HepG2 (cell line): Measurements from ENCODE around the gene APRT. TPM values are rescaled to one million over a fixed set of nuclear protein-coding genes. Genes with fewer than 3 reads are reported as not detected.

ENCODE experiments used
- CEBPB ChIP-seq: IDR thresholded peaks from 2 replicates; pipeline ENCODE4 v1.6.1; 2011; ENCODE audit warnings: low read depth, low read length, improper control_type of control experiment, borderline replicate concordance
- CEBPG ChIP-seq: IDR thresholded peaks from 2 replicates; pipeline ENCODE4 v1.6.1; 2016
- EED ChIP-seq: sonication (generic); formaldehyde crosslinking; IDR thresholded peaks from 2 replicates; pipeline ENCODE4 v1.5.0; 2020; ENCODE audit warnings: mild to moderate bottlenecking, missing genetic modification reagents
- FOSL2 ChIP-seq: sonication (generic); formaldehyde crosslinking; IDR thresholded peaks from 2 replicates; pipeline ENCODE4 v1.4.0; 2020; ENCODE audit warnings: missing genetic modification reagents
- GLI4 ChIP-seq: sonication (generic); formaldehyde crosslinking; IDR thresholded peaks from 2 replicates; pipeline ENCODE4 v1.5.1; 2020; ENCODE audit warnings: missing genetic modification reagents, mild to moderate bottlenecking, moderate library complexity, borderline replicate concordance
- HHEX ChIP-seq: IDR thresholded peaks from 2 replicates; pipeline ENCODE4 v1.6.1; 2016; ENCODE audit warnings: control low read depth
- HNRNPK ChIP-seq: fragments of 200-400 bp; formaldehyde crosslinking; IDR thresholded peaks from 2 replicates; pipeline ENCODE4 v1.6.1; 2018; ENCODE audit warnings: low read length, low read depth, moderate library complexity, mild to moderate bottlenecking; ENCODE audit not compliant: poor library complexity, severe bottlenecking
- KDM5B ChIP-seq: sonication (generic); formaldehyde crosslinking; IDR thresholded peaks from 2 replicates; pipeline ENCODE4 v1.4.0; 2020; ENCODE audit warnings: missing genetic modification reagents, mild to moderate bottlenecking, borderline replicate concordance
- KLF9 ChIP-seq: IDR thresholded peaks from 2 replicates; pipeline ENCODE4 v1.6.1; 2016; ENCODE audit warnings: low read depth
- NFATC3 ChIP-seq: sonication (generic); formaldehyde crosslinking; IDR thresholded peaks from 2 replicates; pipeline ENCODE4 v1.5.1; 2020; ENCODE audit warnings: mild to moderate bottlenecking, missing genetic modification reagents
- NFE2 ChIP-seq: sonication (generic); formaldehyde crosslinking; IDR thresholded peaks from 2 replicates; pipeline ENCODE4 v1.4.0; 2020; ENCODE audit warnings: missing genetic modification reagents
- PLRG1 ChIP-seq: fragments of 450-650 bp; conservative IDR thresholded peaks from 2 replicates; pipeline ENCODE4 v1.6.1; 2016
- SOX13 ChIP-seq, 3 experiments: fragments of 450-650 bp in 1 of 3; sonication (generic) in 1 of 3; formaldehyde crosslinking in 1 of 3; IDR thresholded peaks in 2 of 3; conservative IDR thresholded peaks in 1 of 3; 2 replicates each; pipeline versions ENCODE4 v1.5.0 to v1.6.1; 2016 to 2020; ENCODE audit warnings: antibody characterized with exemption in 1 of 3, mild to moderate bottlenecking in 1 of 3, missing compliant biosample characterization in 1 of 3, missing genetic modification reagents in 1 of 3, moderate library complexity in 1 of 3
- STAG1 ChIP-seq: sonication (generic); formaldehyde crosslinking; IDR thresholded peaks from 2 replicates; pipeline ENCODE4 v1.4.0; 2020; ENCODE audit warnings: missing genetic modification reagents
- TOPORS ChIP-seq: sonication (generic); formaldehyde crosslinking; IDR thresholded peaks from 2 replicates; pipeline ENCODE4 v1.8.0; 2023; ENCODE audit warnings: mild to moderate bottlenecking, missing genetic modification reagents
- ZBTB1 ChIP-seq: sonication (generic); formaldehyde crosslinking; IDR thresholded peaks from 2 replicates; pipeline ENCODE4 v1.4.0; 2020; ENCODE audit warnings: missing genetic modification reagents, borderline replicate concordance
- ZNF572 ChIP-seq: sonication (generic); formaldehyde crosslinking; IDR thresholded peaks from 2 replicates; pipeline ENCODE4 v1.5.1; 2020; ENCODE audit warnings: mild to moderate bottlenecking, missing genetic modification reagents
- ZNF720 ChIP-seq: sonication (generic); formaldehyde crosslinking; IDR thresholded peaks from 2 replicates; pipeline ENCODE4 v1.4.0; 2020; ENCODE audit warnings: missing genetic modification reagents
- polyA plus RNA-seq, 8 experiments: library from polyadenylated mRNA; depleted of rRNA in 3 of 8; stranded (reverse) in 7 of 8; unstranded in 1 of 8; fragments of >200 nt; fragmentation: Illumina TruSeq in 4 of 8; extraction: Trizol in 4 of 8; gene quantifications; 2 replicates each; pipeline versions ENCODE4 v1.2.1 to v1.2.3, GENCODE V29; 2011 to 2016; ENCODE audit warnings: low read depth in 4 of 8, missing spikeins in 1 of 8, mixed read lengths in 1 of 8; ENCODE audit not compliant: insufficient read depth in 1 of 8
- total RNA-seq, 5 experiments: library from RNA; depleted of rRNA; stranded (reverse); fragments of >200 nt; fragmentation: Illumina TruSeq; extraction: Trizol; gene quantifications; 2 replicates each; pipeline ENCODE4 v1.2.3, GENCODE V29; 2016; ENCODE audit warnings: low read depth in 1 of 5
- TF ChIP-seq, protein P1 (sequence below): sonication (generic); formaldehyde crosslinking; conservative IDR thresholded peaks from 2 replicates; pipeline ENCODE4 v1.8.1; 2023; ENCODE audit warnings: missing genetic modification reagents
- TF ChIP-seq, protein P2 (sequence below): sonication (generic); formaldehyde crosslinking; conservative IDR thresholded peaks from 2 replicates; pipeline ENCODE4 v1.8.0; 2022; ENCODE audit warnings: missing genetic modification reagents
- TF ChIP-seq, protein P3 (sequence below), 2 experiments: IDR thresholded peaks; 2 replicates each; pipeline ENCODE4 v1.6.1; 2011 to 2012; ENCODE audit warnings: low read length in 2 of 2, borderline replicate concordance in 1 of 2, low read depth in 1 of 2, mild to moderate bottlenecking in 1 of 2, moderate library complexity in 1 of 2
- TF ChIP-seq, protein P4 (sequence below): sonication (generic); formaldehyde crosslinking; IDR thresholded peaks from 2 replicates; pipeline ENCODE4 v1.8.1; 2023; ENCODE audit warnings: mild to moderate bottlenecking, missing genetic modification reagents

Gene APRT
- total and polyA plus RNA-seq, 2 of the 13 experiments (the other 11 are each of a cell fraction or from before 2014, with no cell fraction given), result 155 to 242 TPM

DNA sequence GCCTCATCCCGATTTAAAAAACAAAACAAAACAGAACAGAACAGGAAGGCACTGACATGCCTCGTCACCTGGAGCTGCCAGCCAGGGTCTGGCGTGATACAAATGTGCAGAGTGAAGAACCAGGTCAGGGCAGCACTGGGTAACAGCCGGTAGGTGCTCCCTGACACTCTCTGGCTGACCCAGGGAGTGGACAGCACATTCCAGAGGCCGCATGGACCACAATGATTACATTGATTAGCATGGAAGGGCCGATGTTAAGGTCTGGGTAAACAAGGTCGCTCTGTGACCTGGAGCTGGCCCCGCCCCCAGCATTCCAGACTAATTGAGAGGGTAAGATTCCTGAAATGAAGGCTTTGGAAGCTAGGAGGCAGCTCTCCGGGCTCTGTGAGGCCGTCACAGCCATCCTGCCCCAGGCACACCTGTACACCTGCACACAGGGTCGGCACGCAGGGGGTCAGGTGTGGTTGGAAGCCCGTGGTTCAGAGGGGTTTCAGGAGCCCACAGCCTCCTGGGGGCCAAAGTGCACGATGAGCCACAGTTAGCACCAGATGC, 48.1 kb downstream of the APRT start (continued):
- TF ChIP-seq TOPORS (CRISPR knock-in tag) (no peak), ZBTB1 (no peak), HHEX (peak; percentile 89), KLF9 (CRISPR knock-in tag) (0 out of 2 replicates have a peak, but pooled peaks have one; percentile 42), PLRG1 (no peak), FOSL2 (CRISPR knock-in tag) (peak; percentile 69), GLI4 (CRISPR knock-in tag) (no peak; the same call in 1 of the 2 replicates), STAG1 (CRISPR knock-in tag) (peak; percentile 46), ZNF720 (peak; percentile 8; the same call in 1 of the 2 replicates), KDM5B (CRISPR knock-in tag) (peak; percentile 69; the same call in 1 of the 2 replicates), NFE2 (CRISPR knock-in tag) (no peak), CEBPG (CRISPR knock-in tag) (peak; percentile 70; the same call in 1 of the 2 replicates), CEBPB (no peak), ZNF572 (no peak), SOX13 (IDR thresholded peaks at IDR 0.05) (peak; percentile 60; the same call in 1 of the 2 replicates), SOX13 (CRISPR knock-in tag; conservative IDR thresholded peaks at IDR 0.05 in 1 of 2, IDR thresholded peaks at IDR 0.05 in 1 of 2) (peak in 1 of 2 experiments; percentile 85; a peak in 2 of 4 replicates), NFATC3 (CRISPR knock-in tag) (no peak; the same call in 1 of the 2 replicates), EED (CRISPR knock-in tag) (no peak), HNRNPK (no peak)
- TF ChIP-seq, protein P1, sequence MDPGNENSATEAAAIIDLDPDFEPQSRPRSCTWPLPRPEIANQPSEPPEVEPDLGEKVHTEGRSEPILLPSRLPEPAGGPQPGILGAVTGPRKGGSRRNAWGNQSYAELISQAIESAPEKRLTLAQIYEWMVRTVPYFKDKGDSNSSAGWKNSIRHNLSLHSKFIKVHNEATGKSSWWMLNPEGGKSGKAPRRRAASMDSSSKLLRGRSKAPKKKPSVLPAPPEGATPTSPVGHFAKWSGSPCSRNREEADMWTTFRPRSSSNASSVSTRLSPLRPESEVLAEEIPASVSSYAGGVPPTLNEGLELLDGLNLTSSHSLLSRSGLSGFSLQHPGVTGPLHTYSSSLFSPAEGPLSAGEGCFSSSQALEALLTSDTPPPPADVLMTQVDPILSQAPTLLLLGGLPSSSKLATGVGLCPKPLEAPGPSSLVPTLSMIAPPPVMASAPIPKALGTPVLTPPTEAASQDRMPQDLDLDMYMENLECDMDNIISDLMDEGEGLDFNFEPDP, result no peak
- TF ChIP-seq, protein P2, sequence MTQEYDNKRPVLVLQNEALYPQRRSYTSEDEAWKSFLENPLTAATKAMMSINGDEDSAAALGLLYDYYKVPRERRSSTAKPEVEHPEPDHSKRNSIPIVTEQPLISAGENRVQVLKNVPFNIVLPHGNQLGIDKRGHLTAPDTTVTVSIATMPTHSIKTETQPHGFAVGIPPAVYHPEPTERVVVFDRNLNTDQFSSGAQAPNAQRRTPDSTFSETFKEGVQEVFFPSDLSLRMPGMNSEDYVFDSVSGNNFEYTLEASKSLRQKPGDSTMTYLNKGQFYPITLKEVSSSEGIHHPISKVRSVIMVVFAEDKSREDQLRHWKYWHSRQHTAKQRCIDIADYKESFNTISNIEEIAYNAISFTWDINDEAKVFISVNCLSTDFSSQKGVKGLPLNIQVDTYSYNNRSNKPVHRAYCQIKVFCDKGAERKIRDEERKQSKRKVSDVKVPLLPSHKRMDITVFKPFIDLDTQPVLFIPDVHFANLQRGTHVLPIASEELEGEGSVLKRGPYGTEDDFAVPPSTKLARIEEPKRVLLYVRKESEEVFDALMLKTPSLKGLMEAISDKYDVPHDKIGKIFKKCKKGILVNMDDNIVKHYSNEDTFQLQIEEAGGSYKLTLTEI (CRISPR knock-in tag), result no peak
- TF ChIP-seq, protein P3, sequence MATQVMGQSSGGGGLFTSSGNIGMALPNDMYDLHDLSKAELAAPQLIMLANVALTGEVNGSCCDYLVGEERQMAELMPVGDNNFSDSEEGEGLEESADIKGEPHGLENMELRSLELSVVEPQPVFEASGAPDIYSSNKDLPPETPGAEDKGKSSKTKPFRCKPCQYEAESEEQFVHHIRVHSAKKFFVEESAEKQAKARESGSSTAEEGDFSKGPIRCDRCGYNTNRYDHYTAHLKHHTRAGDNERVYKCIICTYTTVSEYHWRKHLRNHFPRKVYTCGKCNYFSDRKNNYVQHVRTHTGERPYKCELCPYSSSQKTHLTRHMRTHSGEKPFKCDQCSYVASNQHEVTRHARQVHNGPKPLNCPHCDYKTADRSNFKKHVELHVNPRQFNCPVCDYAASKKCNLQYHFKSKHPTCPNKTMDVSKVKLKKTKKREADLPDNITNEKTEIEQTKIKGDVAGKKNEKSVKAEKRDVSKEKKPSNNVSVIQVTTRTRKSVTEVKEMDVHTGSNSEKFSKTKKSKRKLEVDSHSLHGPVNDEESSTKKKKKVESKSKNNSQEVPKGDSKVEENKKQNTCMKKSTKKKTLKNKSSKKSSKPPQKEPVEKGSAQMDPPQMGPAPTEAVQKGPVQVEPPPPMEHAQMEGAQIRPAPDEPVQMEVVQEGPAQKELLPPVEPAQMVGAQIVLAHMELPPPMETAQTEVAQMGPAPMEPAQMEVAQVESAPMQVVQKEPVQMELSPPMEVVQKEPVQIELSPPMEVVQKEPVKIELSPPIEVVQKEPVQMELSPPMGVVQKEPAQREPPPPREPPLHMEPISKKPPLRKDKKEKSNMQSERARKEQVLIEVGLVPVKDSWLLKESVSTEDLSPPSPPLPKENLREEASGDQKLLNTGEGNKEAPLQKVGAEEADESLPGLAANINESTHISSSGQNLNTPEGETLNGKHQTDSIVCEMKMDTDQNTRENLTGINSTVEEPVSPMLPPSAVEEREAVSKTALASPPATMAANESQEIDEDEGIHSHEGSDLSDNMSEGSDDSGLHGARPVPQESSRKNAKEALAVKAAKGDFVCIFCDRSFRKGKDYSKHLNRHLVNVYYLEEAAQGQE (IDR thresholded peaks at IDR 0.05; ENCODE audit: borderline replicate concordance in 1 of 2, low read depth in 1 of 2, low read length in 2 of 2), result peak in 1 of 2 experiments; percentile 50; a peak in 1 of 4 replicates
- TF ChIP-seq, protein P4, sequence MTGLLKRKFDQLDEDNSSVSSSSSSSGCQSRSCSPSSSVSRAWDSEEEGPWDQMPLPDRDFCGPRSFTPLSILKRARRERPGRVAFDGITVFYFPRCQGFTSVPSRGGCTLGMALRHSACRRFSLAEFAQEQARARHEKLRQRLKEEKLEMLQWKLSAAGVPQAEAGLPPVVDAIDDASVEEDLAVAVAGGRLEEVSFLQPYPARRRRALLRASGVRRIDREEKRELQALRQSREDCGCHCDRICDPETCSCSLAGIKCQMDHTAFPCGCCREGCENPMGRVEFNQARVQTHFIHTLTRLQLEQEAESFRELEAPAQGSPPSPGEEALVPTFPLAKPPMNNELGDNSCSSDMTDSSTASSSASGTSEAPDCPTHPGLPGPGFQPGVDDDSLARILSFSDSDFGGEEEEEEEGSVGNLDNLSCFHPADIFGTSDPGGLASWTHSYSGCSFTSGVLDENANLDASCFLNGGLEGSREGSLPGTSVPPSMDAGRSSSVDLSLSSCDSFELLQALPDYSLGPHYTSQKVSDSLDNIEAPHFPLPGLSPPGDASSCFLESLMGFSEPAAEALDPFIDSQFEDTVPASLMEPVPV (CRISPR knock-in tag), result no peak; the same call in 1 of the 2 replicates
